ENCODE measurements around the gene ATG5.

Gene ATG5

GRCh38 chr6:106206905-106207304 is 118.7 kb downstream of the ATG5 start:
- Histone ChIP-seq H3K27ac (ENCODE audit: low read length) (peak overlapping the region; percentile 65), H3K9me3 (ENCODE audit: insufficient read depth, low read length) (peaks cover 5% of the 10 kb centered on the region; the same call in 1 of the 2 replicates), H3K27me3 (ENCODE audit: low read depth, low read length) (no peaks in the 10 kb centered on the region), H3K4me1 (ENCODE audit: low read length) (peaks cover 18% of the 10 kb centered on the region), H4K20me1 (ENCODE audit: insufficient read depth, low read length) (no peaks in the 10 kb centered on the region), H3K79me2 (ENCODE audit: low read length) (no peaks in the 10 kb centered on the region; the same call in 1 of the 2 replicates), H2AFZ (ENCODE audit: low read depth, low read length) (no peak overlapping the region), H3K9ac (ENCODE audit: low read length) (peak overlapping the region; percentile 27; the same call in 1 of the 2 replicates), H3K4me3 (ENCODE audit: low read length) (peak overlapping the region; percentile 37; the same call in 1 of the 2 replicates), H3K4me2 (ENCODE audit: low read length) (peak overlapping the region; percentile 14), H3K36me3 (replicated peaks; ENCODE audit: low read depth, low read length) (peaks cover 14% of the 10 kb centered on the region)
- TF ChIP-seq CTCF (IDR thresholded peaks at IDR 0.05; ENCODE audit: low read depth, low read length) (no peak), EZH2phosphoT487 (IDR thresholded peaks at IDR 0.05; ENCODE audit: low read depth) (no peak)

- peaks cover 17% of the 10 kb centered on the region for H3K36me3 ChIP-seq (replicated peaks; ENCODE audit: low read depth, low read length)
- TF ChIP-seq EZH2phosphoT487 (IDR thresholded peaks at IDR 0.05; ENCODE audit: low read depth) (no peak), CTCF (IDR thresholded peaks at IDR 0.05; ENCODE audit: low read depth, low read length) (no peak)
- no peak overlapping the region for H2AFZ ChIP-seq (ENCODE audit: low read depth, low read length)
- no peaks in the 10 kb centered on the region for H4K20me1 ChIP-seq (ENCODE audit: insufficient read depth, low read length)
- no peaks in the 10 kb centered on the region; the same call in 1 of the 2 replicates for H3K79me2 ChIP-seq (ENCODE audit: low read length)
- no peak overlapping the region for H3K4me3 ChIP-seq (ENCODE audit: low read length)
- H3K4me1 ChIP-seq (ENCODE audit: low read length) = peaks cover 20% of the 10 kb centered on the region
- no peak overlapping the region for H3K27ac ChIP-seq (ENCODE audit: low read length)
- H3K27me3 ChIP-seq (ENCODE audit: low read depth, low read length) = no peaks in the 10 kb centered on the region
- H3K4me2 ChIP-seq (ENCODE audit: low read length) = no peak overlapping the region
- H3K9me3 ChIP-seq (ENCODE audit: insufficient read depth, low read length) = peaks cover 5% of the 10 kb centered on the region; the same call in 1 of the 2 replicates
- no peak overlapping the region for H3K9ac ChIP-seq (ENCODE audit: low read length)
These were observed 120.6 kb downstream of the ATG5 start for GRCh38 chr6:106204961-106205360.

GRCh38 chr6:106199998-106200397 is 125.6 kb downstream of the ATG5 start:
- Histone ChIP-seq H3K9me3 (ENCODE audit: insufficient read depth, low read length) (no peaks in the 10 kb centered on the region), H3K79me2 (ENCODE audit: low read length) (no peaks in the 10 kb centered on the region), H3K4me2 (ENCODE audit: low read length) (no peak overlapping the region), H3K27ac (ENCODE audit: low read length) (no peak overlapping the region), H3K4me3 (ENCODE audit: low read length) (no peak overlapping the region), H3K9ac (ENCODE audit: low read length) (no peak overlapping the region), H4K20me1 (ENCODE audit: insufficient read depth, low read length) (no peaks in the 10 kb centered on the region), H2AFZ (ENCODE audit: low read depth, low read length) (no peak overlapping the region), H3K4me1 (ENCODE audit: low read length) (peaks cover 28% of the 10 kb centered on the region), H3K27me3 (ENCODE audit: low read depth, low read length) (no peaks in the 10 kb centered on the region), H3K36me3 (replicated peaks; ENCODE audit: low read depth, low read length) (peaks cover 9% of the 10 kb centered on the region)
- no peak for TF ChIP-seq EZH2phosphoT487 (IDR thresholded peaks at IDR 0.05; ENCODE audit: low read depth)
- no peak for TF ChIP-seq CTCF (IDR thresholded peaks at IDR 0.05; ENCODE audit: low read depth, low read length)

GRCh38 chr6:106199331-106199730 is 126.2 kb downstream of the ATG5 start:
- Histone ChIP-seq H3K9me3 (ENCODE audit: insufficient read depth, low read length) (no peaks in the 10 kb centered on the region), H3K4me2 (ENCODE audit: low read length) (no peak overlapping the region), H3K27me3 (ENCODE audit: low read depth, low read length) (no peaks in the 10 kb centered on the region), H3K9ac (ENCODE audit: low read length) (no peak overlapping the region), H4K20me1 (ENCODE audit: insufficient read depth, low read length) (no peaks in the 10 kb centered on the region), H3K4me1 (ENCODE audit: low read length) (peaks cover 34% of the 10 kb centered on the region), H2AFZ (ENCODE audit: low read depth, low read length) (no peak overlapping the region), H3K79me2 (ENCODE audit: low read length) (no peaks in the 10 kb centered on the region), H3K27ac (ENCODE audit: low read length) (no peak overlapping the region), H3K4me3 (ENCODE audit: low read length) (no peak overlapping the region), H3K36me3 (replicated peaks; ENCODE audit: low read depth, low read length) (peaks cover 6% of the 10 kb centered on the region)
- TF ChIP-seq CTCF (IDR thresholded peaks at IDR 0.05; ENCODE audit: low read depth, low read length) (no peak), EZH2phosphoT487 (IDR thresholded peaks at IDR 0.05; ENCODE audit: low read depth) (no peak)
